ENCODE data around the gene VSIG4.

Gene VSIG4

DNA sequence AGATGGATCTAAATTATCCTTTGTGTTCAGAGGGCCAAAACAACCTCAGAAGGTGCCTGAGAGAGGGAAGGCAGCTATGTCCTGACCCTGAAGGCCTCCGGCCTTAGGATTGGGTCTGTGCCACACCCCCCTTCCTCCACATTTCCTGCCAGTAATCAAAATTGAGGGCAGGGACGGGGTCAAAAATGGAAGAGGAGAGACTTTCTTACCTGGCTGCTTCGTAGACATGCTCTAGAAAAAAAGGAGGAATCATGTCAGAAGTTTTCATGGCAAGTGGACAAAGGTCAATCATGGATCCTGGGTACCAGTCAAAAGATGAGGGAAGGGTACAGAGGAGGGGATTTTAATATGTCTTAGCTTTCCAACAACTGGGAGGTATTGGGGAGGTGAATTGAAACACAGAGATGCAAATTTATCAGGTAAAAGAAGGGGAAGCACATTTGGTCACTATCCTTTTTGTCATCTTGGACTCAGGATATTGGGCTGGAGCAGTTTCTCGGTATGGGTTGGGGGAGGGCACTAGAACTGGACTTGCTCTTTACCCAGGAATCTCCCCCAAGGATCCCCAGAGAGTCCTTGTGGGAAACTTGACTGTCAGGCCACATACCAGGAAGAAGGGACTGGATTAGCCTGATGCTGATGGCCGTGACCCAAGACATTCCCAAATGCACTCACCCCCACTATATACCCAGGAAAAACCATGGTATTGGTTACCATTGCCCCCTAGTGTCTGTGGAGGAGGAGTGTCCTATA, 17.1 kb downstream of the VSIG4 start:
- H3K4me1 Mint-ChIP-seq = no peaks in the 10 kb centered on the region
- H3K36me3 Mint-ChIP-seq (ENCODE audit: low read depth) = no peaks in the 10 kb centered on the region

DNA sequence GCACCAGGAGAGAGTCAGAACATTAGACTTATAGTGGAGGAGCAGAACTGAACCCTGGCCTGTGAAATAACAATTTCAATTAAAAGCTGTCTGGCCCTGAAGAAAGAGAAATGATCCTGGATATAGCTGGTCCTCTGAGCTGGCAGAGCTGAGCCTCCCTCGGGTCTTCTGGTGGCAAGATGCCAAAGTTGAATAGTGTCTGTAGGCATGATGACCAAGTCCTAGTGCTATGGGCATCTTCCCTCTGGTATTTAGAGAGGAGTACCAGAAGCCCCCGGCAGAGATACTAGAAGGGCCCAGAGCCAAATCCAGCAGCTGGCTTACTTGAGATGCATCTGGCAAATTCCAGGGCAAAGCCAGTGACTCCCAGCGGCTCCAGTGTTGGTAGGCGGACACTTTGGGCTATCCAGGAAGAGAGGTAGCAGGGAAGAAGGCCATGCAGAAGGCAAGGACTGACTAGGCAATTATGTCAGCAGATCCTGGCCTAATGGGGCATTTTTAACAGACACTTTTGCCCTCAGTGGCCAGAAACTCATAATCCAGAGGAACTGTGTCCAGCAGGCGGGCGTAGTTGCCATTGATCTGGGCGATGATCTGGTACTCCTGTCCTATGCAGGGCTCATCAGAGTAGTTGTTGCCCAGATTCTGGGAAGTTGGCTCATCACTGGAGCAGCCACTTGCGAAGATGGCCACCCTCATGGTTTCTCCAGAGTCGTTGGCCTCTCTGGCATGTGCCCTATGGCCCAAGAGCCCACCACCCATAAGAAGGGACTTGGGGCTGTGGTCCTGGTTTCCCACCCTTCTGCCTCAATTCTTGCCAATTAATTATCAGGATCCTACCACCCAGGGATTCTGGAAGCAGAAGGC, 17.9 kb downstream of the VSIG4 start:
- H3K4me3 Mint-ChIP-seq = no peak overlapping the region
- no peaks in the 10 kb centered on the region for H3K27me3 Mint-ChIP-seq (ENCODE audit: low read depth, poor library complexity)
- no peak for DNase-seq
- TF ChIP-seq, protein P1, sequence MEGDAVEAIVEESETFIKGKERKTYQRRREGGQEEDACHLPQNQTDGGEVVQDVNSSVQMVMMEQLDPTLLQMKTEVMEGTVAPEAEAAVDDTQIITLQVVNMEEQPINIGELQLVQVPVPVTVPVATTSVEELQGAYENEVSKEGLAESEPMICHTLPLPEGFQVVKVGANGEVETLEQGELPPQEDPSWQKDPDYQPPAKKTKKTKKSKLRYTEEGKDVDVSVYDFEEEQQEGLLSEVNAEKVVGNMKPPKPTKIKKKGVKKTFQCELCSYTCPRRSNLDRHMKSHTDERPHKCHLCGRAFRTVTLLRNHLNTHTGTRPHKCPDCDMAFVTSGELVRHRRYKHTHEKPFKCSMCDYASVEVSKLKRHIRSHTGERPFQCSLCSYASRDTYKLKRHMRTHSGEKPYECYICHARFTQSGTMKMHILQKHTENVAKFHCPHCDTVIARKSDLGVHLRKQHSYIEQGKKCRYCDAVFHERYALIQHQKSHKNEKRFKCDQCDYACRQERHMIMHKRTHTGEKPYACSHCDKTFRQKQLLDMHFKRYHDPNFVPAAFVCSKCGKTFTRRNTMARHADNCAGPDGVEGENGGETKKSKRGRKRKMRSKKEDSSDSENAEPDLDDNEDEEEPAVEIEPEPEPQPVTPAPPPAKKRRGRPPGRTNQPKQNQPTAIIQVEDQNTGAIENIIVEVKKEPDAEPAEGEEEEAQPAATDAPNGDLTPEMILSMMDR (IDR thresholded peaks at IDR 0.05) = no peak
- no peak overlapping the region for H3K27ac Mint-ChIP-seq
- no peaks in the 10 kb centered on the region for H3K36me3 Mint-ChIP-seq (ENCODE audit: low read depth)
- peaks cover 43% of the 10 kb centered on the region for H3K9me3 Mint-ChIP-seq
- no peaks in the 10 kb centered on the region for H3K4me1 Mint-ChIP-seq

More for the DNA sequence above, 17.1 kb downstream of the VSIG4 start:
- Mint-ChIP-seq H3K9me3 (peaks cover 43% of the 10 kb centered on the region), H3K27ac (no peak overlapping the region), H3K4me3 (no peak overlapping the region), H3K27me3 (ENCODE audit: low read depth, poor library complexity) (no peaks in the 10 kb centered on the region)
- no peak for DNase-seq
- TF ChIP-seq, protein P1 (IDR thresholded peaks at IDR 0.05) = no peak

DNA sequence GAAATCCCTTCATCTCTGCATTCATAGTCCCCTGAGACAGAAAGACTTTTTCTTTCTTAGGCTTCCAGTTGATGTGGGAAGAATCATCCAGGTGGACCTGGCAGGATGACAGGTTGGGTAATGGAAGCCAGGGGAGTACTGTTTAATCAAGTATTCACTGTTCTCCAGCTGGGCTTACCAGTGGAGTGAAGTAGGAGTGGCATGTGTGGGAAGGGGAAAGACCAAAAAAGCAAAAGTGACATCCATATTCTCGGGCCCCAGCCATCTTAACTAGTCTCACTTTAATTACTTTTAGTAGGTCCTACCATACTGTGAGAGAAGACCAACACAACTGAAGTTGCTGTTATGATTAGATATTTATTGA, 18.5 kb downstream of the VSIG4 start:
- TF ChIP-seq, protein P1 (IDR thresholded peaks at IDR 0.05) = no peak
- Mint-ChIP-seq H3K4me1 (no peaks in the 10 kb centered on the region), H3K9me3 (peaks cover 39% of the 10 kb centered on the region), H3K36me3 (ENCODE audit: low read depth) (no peaks in the 10 kb centered on the region), H3K27me3 (ENCODE audit: low read depth, poor library complexity) (no peaks in the 10 kb centered on the region), H3K4me3 (no peak overlapping the region), H3K27ac (no peak overlapping the region)
- DNase-seq = no peak

DNA sequence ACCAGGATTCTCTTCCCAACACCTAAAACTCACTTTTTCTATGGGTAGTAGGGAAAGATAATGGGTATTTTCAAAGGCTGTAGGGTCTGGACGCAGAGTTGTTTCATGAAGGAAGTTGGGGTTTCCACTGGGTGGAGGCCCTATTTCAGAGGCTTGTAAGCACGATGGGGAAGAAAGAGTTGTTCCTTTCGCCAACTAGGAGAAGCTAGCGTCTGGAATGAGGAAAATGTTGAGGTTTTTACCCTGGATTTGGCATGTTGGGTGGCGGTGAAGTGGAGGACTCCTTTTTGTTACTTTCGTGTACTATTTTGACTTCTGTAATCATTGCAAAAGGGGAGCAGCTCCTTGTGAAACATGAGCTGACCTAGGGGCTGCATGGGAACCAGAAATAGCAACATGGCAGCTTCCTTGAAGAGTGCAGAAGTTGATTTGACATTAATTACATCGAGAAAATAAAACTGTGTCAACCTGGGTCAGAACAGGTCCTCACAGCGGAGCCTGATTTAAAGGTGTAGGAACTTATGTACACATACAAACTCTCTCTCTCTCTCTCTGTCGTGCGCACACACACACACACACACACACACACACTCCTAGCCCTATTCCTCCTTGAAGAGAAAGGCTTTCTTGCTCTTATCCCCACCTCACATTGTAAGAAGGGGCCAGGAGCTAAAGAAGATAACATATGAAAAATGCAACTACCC, 19.1 kb downstream of the VSIG4 start:
- TF ChIP-seq, protein P1 (IDR thresholded peaks at IDR 0.05) = no peak
- no peak overlapping the region for H3K4me3 Mint-ChIP-seq
- no peaks in the 10 kb centered on the region for H3K27me3 Mint-ChIP-seq (ENCODE audit: low read depth, poor library complexity)
- peaks cover 35% of the 10 kb centered on the region for H3K9me3 Mint-ChIP-seq
- DNase-seq = no peak
- H3K4me1 Mint-ChIP-seq = no peaks in the 10 kb centered on the region
- H3K27ac Mint-ChIP-seq = no peak overlapping the region
- H3K36me3 Mint-ChIP-seq (ENCODE audit: low read depth) = no peaks in the 10 kb centered on the region

DNA sequence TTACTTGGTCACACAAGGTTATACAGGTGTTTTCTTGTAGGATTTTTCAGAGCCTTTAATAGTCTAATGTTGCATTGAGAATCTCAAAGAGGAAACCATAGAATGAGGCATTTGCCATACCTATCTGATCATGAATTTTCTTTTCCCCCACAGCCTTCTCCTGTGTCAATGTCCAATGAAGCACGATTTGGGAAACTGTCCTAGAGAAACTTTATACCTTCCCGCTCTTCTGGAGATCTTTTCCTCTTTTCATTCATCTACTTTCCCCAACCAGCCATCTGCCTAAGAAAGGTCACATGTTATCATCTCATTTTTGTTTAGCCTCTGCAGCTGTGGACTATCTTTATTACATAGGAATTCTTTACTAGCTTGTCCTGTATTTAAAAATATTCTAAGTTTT, 19.9 kb downstream of the VSIG4 start:
- Mint-ChIP-seq H3K9me3 (peaks cover 32% of the 10 kb centered on the region), H3K4me1 (no peaks in the 10 kb centered on the region), H3K27me3 (ENCODE audit: low read depth, poor library complexity) (no peaks in the 10 kb centered on the region), H3K36me3 (ENCODE audit: low read depth) (no peaks in the 10 kb centered on the region), H3K4me3 (no peak overlapping the region), H3K27ac (no peak overlapping the region)
- no peak for DNase-seq
- TF ChIP-seq, protein P1 (IDR thresholded peaks at IDR 0.05) = no peak

Data from nephron progenitor cell (in vitro differentiated cells).